HG03571 (cell line): ENCODE results near the gene CD27.

ENCODE experiments used
- ATAC-seq: cut with Tn5 transposase; IDR thresholded peaks from one replicate; pipeline ENCODE4 v1.9.1; 2021; ENCODE audit not compliant: unreplicated experiment

Gene CD27

GRCh38 chr12:6434205-6435140 is 10.3 kb upstream of the CD27 start:
- ATAC-seq = no peak

- ATAC-seq = no peak
These were observed 8.6 kb upstream of the CD27 start for GRCh38 chr12:6435961-6436715.

- no peak for ATAC-seq
These were observed 7.2 kb upstream of the CD27 start for GRCh38 chr12:6437586-6437985.

GRCh38 chr12:6438345-6438744 is 6.4 kb upstream of the CD27 start:
- ATAC-seq = no peak

GRCh38 chr12:6440391-6440790 is 4.4 kb upstream of the CD27 start:
- no peak for ATAC-seq

GRCh38 chr12:6442836-6443235 is 1.9 kb upstream of the CD27 start:
- ATAC-seq = no peak

GRCh38 chr12:6443361-6443983 is 1.3 kb upstream of the CD27 start:
- ATAC-seq = no peak

GRCh38 chr12:6444031-6444430 is 724 bp upstream of the CD27 start:
- ATAC-seq = no peak

GRCh38 chr12:6450091-6450868 is 5.5 kb downstream of the CD27 start:
- ATAC-seq = no peak

GRCh38 chr12:6450869-6451347 is 6.2 kb downstream of the CD27 start:
- no peak for ATAC-seq

- peak; percentile 55 for ATAC-seq
These were observed 6.8 kb downstream of the CD27 start, which contains the start of gene TAPBPL for GRCh38 chr12:6451348-6452244. Gene TAPBPL (plus strand): TSS chr12:6452042. CDS start chr12:6452249, 207 bp downstream.

- no peak for ATAC-seq
These were observed 7.6 kb downstream of the CD27 start for GRCh38 chr12:6452245-6452943.

- ATAC-seq = no peak
These were observed 8.3 kb downstream of the CD27 start for GRCh38 chr12:6452944-6453630.

GRCh38 chr12:6457220-6457945 is 12.6 kb downstream of the CD27 start:
- no peak for ATAC-seq

GRCh38 chr12:6458281-6459003 is 13.7 kb downstream of the CD27 start:
- no peak for ATAC-seq

GRCh38 chr12:6459004-6459337 is 14.2 kb downstream of the CD27 start:
- ATAC-seq = no peak

GRCh38 chr12:6460751-6461371 is 16.1 kb downstream of the CD27 start:
- no peak for ATAC-seq
